GM19351 (cell line): Measurements from ENCODE around the gene RPA1.
"Not testable (repeated sequence)": the region's sequence is repeated elsewhere in the genome, so short reads cannot be mapped to it uniquely, and the experiment has no call there.

ENCODE experiments used
- ATAC-seq: cut with Tn5 transposase; IDR thresholded peaks from one replicate; pipeline ENCODE4 v1.9.1; 2021; ENCODE audit warnings: mild to moderate bottlenecking, moderate library complexity; ENCODE audit not compliant: unreplicated experiment

The RPA1 gene

GRCh38 chr17:1829592-1830257 lies at the start of gene RPA1, which contains the start of gene SMYD4:
Gene RPA1, plus strand, starts transcription at chr17:1830005. Its CDS starts 89 bp downstream, at chr17:1830094.
Gene SMYD4, minus strand, starts transcription at chr17:1829902. Its CDS starts 1,908 bp downstream, at chr17:1827994.
- peak; percentile 84 for ATAC-seq

- no peak for ATAC-seq
These were observed 47.6 kb upstream of the RPA1 start for GRCh38 chr17:1782171-1782567.

- ATAC-seq, result no peak
These were observed 46.5 kb upstream of the RPA1 start for GRCh38 chr17:1783271-1783670.

- no peak for ATAC-seq
These were observed 45.8 kb upstream of the RPA1 start for GRCh38 chr17:1783834-1784611.

GRCh38 chr17:1785930-1786329 lies 43.9 kb upstream of the RPA1 start:
- ATAC-seq, result no peak

- no peak for ATAC-seq
These were observed 43.1 kb upstream of the RPA1 start for GRCh38 chr17:1786708-1787107.

GRCh38 chr17:1787301-1787902 lies 42.4 kb upstream of the RPA1 start:
- ATAC-seq, result no peak

GRCh38 chr17:1789936-1790335 lies 39.9 kb upstream of the RPA1 start:
- ATAC-seq, result no peak

- ATAC-seq, result no peak
These were observed 37.0 kb upstream of the RPA1 start for GRCh38 chr17:1792495-1793446.

GRCh38 chr17:1793447-1793806 lies 36.4 kb upstream of the RPA1 start:
- no peak for ATAC-seq

- ATAC-seq, result no peak
These were observed 33.0 kb upstream of the RPA1 start for GRCh38 chr17:1796800-1797199.

GRCh38 chr17:1797323-1797722 lies 32.5 kb upstream of the RPA1 start:
- ATAC-seq, result no peak

GRCh38 chr17:1797846-1798245 lies 32.0 kb upstream of the RPA1 start:
- ATAC-seq, result not testable (repeated sequence)

- ATAC-seq, result no peak
These were observed 29.6 kb upstream of the RPA1 start for GRCh38 chr17:1800240-1800639.

- no peak for ATAC-seq
These were observed 29.1 kb upstream of the RPA1 start for GRCh38 chr17:1800712-1801111.

GRCh38 chr17:1802429-1802828 lies 27.4 kb upstream of the RPA1 start:
- ATAC-seq, result no peak

- no peak for ATAC-seq
These were observed 26.5 kb upstream of the RPA1 start for GRCh38 chr17:1803280-1803679.

- no peak for ATAC-seq
These were observed 21.9 kb upstream of the RPA1 start for GRCh38 chr17:1807890-1808289.

- no peak for ATAC-seq
These were observed 21.2 kb upstream of the RPA1 start for GRCh38 chr17:1808644-1809043.

GRCh38 chr17:1809815-1810214 lies 20.0 kb upstream of the RPA1 start:
- not testable (repeated sequence) for ATAC-seq
